Dedifferentiated amniotic fluid mesenchymal stem cell (primary cell): ENCODE measurements around the gene LETMD1.

Experiments used
- DNase-seq: peaks from one replicate; pipeline ENCODE4 v3.0.0-alpha.2; 2016; ENCODE audit errors: extremely low spot score

LETMD1 gene

DNA sequence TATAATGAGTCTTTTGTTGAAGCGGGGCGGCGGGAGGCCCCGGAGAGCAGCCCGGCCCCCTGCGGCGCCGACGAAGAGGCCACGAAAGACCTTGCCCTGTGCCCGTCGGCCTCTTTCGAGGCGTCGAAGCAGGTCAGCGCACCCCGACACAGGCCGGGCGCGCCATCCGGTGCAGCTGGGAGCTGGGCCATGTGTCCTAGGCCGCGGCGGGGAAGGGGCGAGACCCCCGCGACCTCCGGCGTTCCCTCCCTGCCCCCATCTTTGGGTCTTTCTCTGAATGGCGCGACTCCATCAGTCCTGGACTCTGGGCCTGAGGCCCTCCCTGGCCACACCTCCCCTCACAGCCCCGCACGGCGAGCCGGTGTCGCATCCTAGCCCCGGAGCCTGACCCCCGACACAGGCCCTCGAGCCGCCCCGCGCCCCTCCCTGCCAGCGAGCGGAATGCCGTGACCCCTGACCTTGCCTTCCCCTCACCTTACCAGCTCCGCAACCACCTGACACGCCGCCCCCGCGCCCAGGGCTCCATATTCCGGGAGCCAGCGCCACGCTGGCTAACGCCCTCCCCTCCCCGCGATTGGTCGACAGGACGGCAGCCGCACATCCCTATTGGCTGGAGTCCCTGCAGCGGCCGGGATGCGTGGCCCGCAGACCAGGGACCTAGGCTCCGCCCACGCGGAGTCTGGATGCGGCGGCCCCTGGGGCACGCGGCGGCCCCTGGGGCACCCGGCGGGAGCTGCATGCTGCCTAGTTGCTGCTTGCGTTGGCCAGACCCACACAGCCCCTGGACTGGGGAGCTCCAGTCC, 22.1 kb upstream of the LETMD1 start, which contains the start of gene SLC11A2:
Gene SLC11A2, minus strand, starts transcription at position 549 of the 803 bp plus-strand sequence. CDS start 15,656 bp downstream, outside the sequence.
- peak; percentile 87 for DNase-seq

- DNase-seq: no peak
These were observed 20.7 kb upstream of the LETMD1 start for GRCh38 chr12:51027342-51027835.

DNA sequence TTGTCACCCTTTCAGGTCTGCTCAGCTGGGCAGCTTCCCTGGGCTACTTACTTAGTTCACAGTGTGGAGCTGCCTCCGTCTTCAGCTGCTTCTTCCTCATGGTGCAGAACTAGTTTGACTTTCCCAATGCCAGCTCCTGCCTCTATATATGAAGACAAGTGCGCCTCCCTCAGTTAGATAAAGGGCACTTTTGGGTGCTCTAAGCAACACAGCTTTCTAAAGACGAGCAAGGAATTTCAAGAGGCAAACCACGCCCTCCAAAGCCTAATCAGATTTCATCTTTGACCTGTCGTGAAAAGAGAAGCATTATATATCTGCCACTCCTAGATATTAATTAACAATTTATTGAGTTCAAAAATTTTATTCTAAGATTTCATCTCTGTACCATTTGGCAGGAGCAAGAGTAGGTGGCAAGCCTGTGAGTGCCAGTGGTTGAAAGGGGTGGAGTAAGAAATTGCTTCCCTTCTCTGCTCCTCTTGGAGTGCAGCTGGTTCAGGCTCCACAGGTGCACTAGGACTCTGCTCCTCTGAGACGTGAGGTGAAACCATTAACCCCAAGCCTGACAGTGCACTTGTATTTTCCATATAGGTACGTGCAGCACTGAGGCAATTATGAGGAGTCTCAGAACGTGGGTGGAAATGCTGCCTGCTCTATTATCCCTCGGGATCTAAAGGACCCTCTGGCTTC, 19.9 kb upstream of the LETMD1 start:
- DNase-seq: peak; percentile 34

DNA sequence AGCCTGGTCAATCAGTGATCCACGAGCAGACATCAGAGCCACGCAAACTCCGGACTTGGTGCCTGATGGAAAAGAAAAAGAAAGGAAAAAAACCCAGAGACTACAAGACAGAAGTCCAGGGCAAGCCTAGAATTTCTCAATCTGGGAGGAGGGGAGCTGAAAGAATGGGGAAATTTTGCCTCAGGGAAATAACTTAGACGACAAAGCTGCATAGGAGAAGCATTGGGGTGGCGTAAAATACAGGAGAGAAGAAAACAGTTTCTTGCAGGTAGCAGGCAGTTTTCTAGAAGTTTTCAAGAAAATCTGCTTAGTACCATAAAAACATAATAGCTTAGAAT, 19.3 kb upstream of the LETMD1 start:
- peak; percentile 51 for DNase-seq

GRCh38 chr12:51033048-51033447, 15.1 kb upstream of the LETMD1 start:
- no peak for DNase-seq

- DNase-seq: no peak
These were observed 14.6 kb upstream of the LETMD1 start for GRCh38 chr12:51033457-51034089.

- no peak for DNase-seq
These were observed 11.8 kb upstream of the LETMD1 start for GRCh38 chr12:51036279-51036678.

DNA sequence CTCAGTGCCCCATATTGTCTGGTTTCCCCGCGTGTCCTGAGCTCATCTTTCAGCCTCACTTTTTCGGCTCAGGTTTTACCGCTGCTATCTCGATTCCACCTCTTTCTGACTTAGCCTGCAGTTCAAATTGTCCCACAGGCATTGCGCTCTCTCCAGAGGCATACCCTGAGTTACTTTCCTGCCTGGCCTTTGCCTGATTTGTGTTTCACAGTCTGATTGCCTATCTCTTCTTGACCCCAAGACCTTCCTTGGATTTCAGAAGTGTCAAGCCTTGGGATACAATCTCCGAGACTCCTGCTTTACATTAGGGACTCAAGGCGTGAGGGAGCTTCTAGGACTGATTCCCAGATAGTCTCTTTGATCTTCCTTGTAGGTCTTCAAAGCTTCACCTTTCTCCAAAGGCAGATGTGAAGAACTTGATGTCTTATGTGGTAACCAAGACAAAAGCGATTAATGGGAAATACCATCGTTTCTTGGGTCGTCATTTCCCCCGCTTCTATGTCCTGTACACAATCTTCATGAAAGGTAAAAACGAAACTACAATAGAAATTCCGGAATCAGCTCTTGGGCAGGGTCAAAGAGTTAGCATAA, 629 bp downstream of the LETMD1 start:
- DNase-seq: no peak

DNA sequence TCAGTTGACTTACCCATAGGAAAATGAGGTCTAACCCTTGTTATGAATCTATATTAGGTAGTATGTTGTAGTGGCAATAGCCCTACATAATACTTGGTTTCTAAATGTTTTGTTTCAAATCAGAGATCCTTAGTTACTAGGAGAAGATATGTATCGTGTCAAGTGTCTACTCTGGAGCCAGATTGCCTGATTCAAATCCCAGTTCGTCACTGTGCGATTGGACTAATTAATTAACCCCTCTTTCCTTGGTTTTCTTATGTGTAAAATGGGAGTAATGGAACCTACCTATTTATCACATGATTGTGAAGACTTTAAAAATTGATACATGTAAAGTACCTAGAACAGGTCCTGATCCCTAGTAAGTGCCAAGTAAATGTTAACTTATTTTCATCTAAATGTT, 1.4 kb downstream of the LETMD1 start:
- DNase-seq: no peak

DNA sequence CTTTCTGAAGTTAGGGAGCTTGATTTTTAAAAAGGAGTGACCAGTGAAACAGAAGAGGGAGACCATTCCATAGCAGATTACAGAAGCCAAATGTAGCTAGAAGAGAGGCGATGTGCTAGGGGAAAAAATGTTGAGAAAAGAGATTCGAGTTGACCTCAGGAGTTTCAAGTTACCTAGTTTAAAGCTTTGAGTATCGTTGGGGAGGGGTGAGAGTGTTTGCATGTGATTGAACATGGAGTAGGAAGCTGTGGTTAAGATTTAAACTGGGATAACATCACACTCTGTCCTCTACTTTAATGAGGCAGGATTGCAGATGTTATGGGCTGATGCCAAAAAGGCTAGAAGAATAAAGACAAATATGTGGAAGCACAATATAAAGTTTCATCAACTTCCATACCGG, 3.7 kb downstream of the LETMD1 start:
- no peak for DNase-seq

- DNase-seq: no peak
These were observed 6.9 kb downstream of the LETMD1 start for GRCh38 chr12:51055060-51055459.

DNA sequence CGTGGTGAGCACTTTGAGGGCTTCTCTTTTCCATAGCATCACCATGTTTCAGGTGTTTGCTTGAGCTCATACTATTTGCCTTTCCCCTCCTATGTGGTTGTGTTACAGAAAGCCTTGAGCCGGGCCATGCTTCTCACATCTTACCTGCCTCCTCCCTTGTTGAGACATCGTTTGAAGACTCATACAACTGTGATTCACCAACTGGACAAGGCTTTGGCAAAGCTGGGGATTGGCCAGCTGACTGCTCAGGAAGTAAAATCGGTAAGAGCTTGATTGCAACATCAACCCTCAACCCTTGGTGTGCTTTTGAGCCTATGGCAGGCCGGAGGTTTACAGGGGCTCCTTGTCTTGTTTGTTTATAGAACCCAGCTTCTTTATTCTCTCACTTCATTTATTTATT, 8.1 kb downstream of the LETMD1 start:
- no peak for DNase-seq

DNA sequence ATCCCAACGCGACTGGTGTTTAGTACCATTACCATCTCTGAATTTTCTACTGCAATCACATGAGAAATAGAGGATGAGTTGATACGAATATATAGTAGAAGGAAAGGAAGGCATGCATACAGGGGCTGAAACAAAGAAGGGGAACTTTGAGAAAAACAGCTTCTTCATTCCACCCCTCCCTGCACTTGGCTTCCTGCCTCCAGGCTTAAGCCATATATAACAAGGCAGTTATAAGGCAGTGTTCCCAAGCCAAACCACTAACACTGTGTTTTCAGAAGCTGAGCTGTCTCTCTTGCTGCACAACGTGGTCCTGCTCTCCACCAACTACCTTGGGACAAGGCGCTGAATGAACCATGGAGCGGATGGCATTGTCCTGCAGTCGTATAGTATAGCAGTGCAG, 11.0 kb downstream of the LETMD1 start:
- DNase-seq: no peak

DNA sequence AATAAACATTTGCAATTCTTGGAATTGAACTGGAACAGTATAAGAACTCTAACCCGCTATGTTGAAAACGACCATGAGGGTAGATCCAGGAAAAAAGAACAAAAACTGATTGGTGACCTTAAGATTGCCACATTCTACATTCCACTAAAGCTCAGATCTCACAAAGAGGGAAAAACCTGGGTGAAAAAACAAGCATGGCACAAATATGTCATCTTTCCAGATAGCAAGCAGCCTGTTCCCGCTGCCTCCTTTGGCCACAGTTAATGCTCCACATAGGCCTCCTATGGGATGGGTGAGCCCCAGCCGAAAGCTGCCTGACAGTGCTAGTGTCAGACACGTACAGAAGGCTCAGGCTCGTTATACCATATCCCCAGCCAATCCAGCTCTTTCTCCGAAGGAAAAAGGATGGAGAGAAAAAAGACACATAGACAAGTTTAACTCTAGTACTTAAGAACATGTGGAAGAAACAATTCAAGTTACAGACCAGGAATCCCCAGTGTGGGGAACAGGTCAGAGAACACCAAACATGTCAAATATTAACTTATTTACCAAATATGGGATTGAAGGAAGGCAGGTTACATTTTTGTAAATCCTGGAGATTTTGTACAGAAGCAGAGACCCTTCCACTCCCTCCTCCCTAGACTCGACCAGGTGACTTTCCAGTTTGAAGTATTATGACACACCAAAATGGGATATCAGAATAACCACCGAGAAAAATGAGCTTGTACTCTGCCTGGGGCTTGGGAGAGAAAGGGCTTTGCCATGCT, 14.7 kb downstream of the LETMD1 start:
- DNase-seq: no peak

- DNase-seq: no peak
These were observed 17.4 kb downstream of the LETMD1 start for GRCh38 chr12:51065530-51065929.

DNA sequence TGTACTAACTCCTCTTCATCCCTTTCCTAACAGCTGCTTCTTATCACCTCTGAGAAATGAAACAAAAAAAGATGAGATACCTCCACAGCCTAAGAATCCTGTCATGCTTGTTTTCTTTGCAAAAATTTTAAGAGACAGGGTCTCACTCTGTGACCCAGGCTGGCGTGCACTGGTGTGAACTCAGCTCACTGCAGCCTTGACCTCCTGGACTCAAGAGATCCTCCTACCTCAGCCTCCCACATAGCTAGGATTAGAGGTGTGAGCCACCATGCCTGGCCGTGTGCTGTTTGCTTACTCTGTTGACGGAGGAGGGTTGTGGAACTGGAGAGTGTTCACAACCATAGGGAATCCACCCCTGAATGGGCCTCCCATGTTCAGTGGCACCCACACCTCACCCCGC, 19.1 kb downstream of the LETMD1 start:
- no peak for DNase-seq

DNA sequence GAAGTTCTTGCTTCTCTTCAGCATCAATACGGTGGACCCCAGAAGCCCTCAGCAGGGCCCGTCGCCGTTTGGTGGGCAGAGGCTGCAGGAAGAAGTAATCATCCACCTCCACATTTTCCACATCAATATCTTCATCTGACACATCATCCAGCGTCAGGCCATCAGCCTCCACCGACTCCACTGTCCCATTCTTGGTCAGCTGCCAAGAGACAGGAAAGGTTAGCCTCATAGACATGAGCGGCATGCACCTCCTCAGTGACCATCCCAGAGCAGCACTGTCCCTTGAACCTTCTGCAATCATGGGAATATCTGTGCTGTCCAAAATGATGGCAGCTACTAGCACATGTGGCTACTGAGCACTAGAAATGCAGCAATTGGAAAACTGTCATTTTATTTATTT, 19.6 kb downstream of the LETMD1 start:
- no peak for DNase-seq

- no peak for DNase-seq
These were observed 21.9 kb downstream of the LETMD1 start for GRCh38 chr12:51070004-51070403.

DNA sequence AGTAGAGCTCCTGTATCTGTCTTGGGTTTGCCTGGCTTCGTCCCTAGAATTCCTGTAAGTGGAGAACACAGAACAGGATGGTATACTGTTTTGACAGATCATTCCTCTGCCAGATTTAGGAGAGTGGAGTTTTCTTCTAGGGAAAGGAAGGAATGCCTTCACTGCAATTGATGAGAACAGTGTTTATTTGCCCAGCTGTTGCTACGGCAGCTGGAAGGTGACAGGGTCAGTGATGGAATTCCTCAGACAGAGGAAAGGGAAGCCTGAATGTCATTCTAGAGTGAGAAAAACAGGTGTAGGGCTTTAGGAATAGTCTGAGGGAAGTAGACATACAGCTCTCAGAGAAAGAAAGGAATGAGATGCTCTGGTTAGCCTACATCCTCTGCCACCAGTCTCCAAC, 23.5 kb downstream of the LETMD1 start:
- DNase-seq: no peak

GRCh38 chr12:51075390-51075789, 27.3 kb downstream of the LETMD1 start:
- no peak for DNase-seq

- no peak for DNase-seq
These were observed 28.3 kb downstream of the LETMD1 start for GRCh38 chr12:51076236-51076930.
